ENCODE measurements around the gene MYO5C. TPM values are rescaled to one million over a fixed set of nuclear protein-coding genes. Genes with fewer than 3 reads are reported as not detected.

MYO5C gene
- total RNA-seq, 1 experiment from 2014 or later, result 28.2 TPM

GRCh38 chr15:52225230-52225629 lies 70.4 kb downstream of the MYO5C start:
- CTCF ChIA-PET, result no interaction called here
- intact Hi-C loops (cut with micrococcal nuclease; ENCODE audit: unreplicated experiment), result no loop called here

GRCh38 chr15:52224211-52224610 lies 71.4 kb downstream of the MYO5C start:
- intact Hi-C loops (cut with micrococcal nuclease; ENCODE audit: unreplicated experiment), result no loop called here
- BruUV-seq (replicated peaks), result no TSS peak

More at GRCh38 chr15:52225230-52225629, 70.4 kb downstream of the MYO5C start:
- DNase-seq (ENCODE audit: low read depth, low spot score) (no peak), ATAC-seq (no peak)
- Histone ChIP-seq H3K4me1 (ENCODE audit: control insufficient read depth, insufficient read depth, low read length) (no peaks in the 10 kb centered on the region), H3K27me3 (ENCODE audit: control insufficient read depth, insufficient read depth, low read length) (no peaks in the 10 kb centered on the region), H3K27ac (ENCODE audit: low read length) (no peak overlapping the region), H3K36me3 (ENCODE audit: control insufficient read depth, insufficient read depth, low read length) (peaks cover 6% of the 10 kb centered on the region; the same call in 1 of the 2 replicates), H3K9me3 (ENCODE audit: control insufficient read depth, insufficient read depth, low read depth, low read length) (no peaks in the 10 kb centered on the region), H3K4me3 (ENCODE audit: low read depth in 2 of 2, low read length in 2 of 2) (no peak overlapping the region)
- no TSS peak for BruUV-seq (replicated peaks)
- in situ Hi-C loops (cut with HindIII; ENCODE audit: low pct_unique_long_range_greater_than_20kb, low sequenced_read_pairs), result no loop called here
- TF ChIP-seq TCF7L2 (IDR thresholded peaks at IDR 0.05; ENCODE audit: low read depth, low read length), result no peak
- TF ChIP-seq CTCF (IDR thresholded peaks at IDR 0.05), result no peak
- TF ChIP-seq REST (IDR thresholded peaks at IDR 0.05; ENCODE audit: insufficient read depth in 1 of 2, low read depth in 2 of 2, low read length in 1 of 2), result no peak
- no peak for TF ChIP-seq POLR2AphosphoS5 (IDR thresholded peaks at IDR 0.05; ENCODE audit: low read depth, low read length)
- TF ChIP-seq SIN3A (IDR thresholded peaks at IDR 0.05; ENCODE audit: borderline replicate concordance, insufficient read depth, low read depth, low read length), result no peak
- POLR2A ChIA-PET, result no interaction called here

More at GRCh38 chr15:52224211-52224610, 71.4 kb downstream of the MYO5C start:
- no peak overlapping the region for H3K4me3 ChIP-seq (ENCODE audit: low read depth in 2 of 2, low read length in 2 of 2)
- DNase-seq (ENCODE audit: low read depth, low spot score), result no peak
- CTCF ChIA-PET, result interaction anchor here (0.5 kb wide), 1 partner anchor 38 kb away, joined by 3 read pairs; no protein-coding TSS in a partner anchor
- no peaks in the 10 kb centered on the region for H3K27me3 ChIP-seq (ENCODE audit: control insufficient read depth, insufficient read depth, low read length)
- POLR2A ChIA-PET, result no interaction called here
- no peak for ATAC-seq
- H3K9me3 ChIP-seq (ENCODE audit: control insufficient read depth, insufficient read depth, low read depth, low read length), result no peaks in the 10 kb centered on the region
- no peak overlapping the region for H3K27ac ChIP-seq (ENCODE audit: low read length)
- in situ Hi-C loops (cut with HindIII; ENCODE audit: low pct_unique_long_range_greater_than_20kb, low sequenced_read_pairs), result no loop called here
- H3K36me3 ChIP-seq (ENCODE audit: control insufficient read depth, insufficient read depth, low read length), result peaks cover 6% of the 10 kb centered on the region; the same call in 1 of the 2 replicates
- TF ChIP-seq SIN3A (IDR thresholded peaks at IDR 0.05; ENCODE audit: borderline replicate concordance, insufficient read depth, low read depth, low read length) (no peak), POLR2AphosphoS5 (IDR thresholded peaks at IDR 0.05; ENCODE audit: low read depth, low read length) (no peak), REST (IDR thresholded peaks at IDR 0.05; ENCODE audit: insufficient read depth in 1 of 2, low read depth in 2 of 2, low read length in 1 of 2) (no peak), TCF7L2 (IDR thresholded peaks at IDR 0.05; ENCODE audit: low read depth, low read length) (no peak), CTCF (IDR thresholded peaks at IDR 0.05) (no peak)
- no peaks in the 10 kb centered on the region for H3K4me1 ChIP-seq (ENCODE audit: control insufficient read depth, insufficient read depth, low read length)

Measured in Panc1 (cell line).